Astrocyte of the cerebellum (primary cell): ENCODE measurements around the gene POU6F2.

Source experiments
- DNase-seq: peaks from one replicate; pipeline ENCODE4 v3.0.0-alpha.2; 2011; ENCODE audit warnings: low read depth
- H3K4me3 ChIP-seq: 2 replicates; pipeline ENCODE4 v1.5.1; 2011; ENCODE audit warnings: mild to moderate bottlenecking, low read depth, low read length, moderate library complexity
- in situ Hi-C: cut with HindIII; loops from 2 replicates; pipeline ENCODE4 v1.10.0; 2017; ENCODE audit warnings: low sequenced_read_pairs
- TF ChIP-seq, protein P1 (sequence below): IDR thresholded peaks from 2 replicates; pipeline ENCODE4 v1.5.1; 2012; ENCODE audit warnings: low read length, low read depth, moderate library complexity, mild to moderate bottlenecking; ENCODE audit errors: missing control alignments

Gene POU6F2

DNA sequence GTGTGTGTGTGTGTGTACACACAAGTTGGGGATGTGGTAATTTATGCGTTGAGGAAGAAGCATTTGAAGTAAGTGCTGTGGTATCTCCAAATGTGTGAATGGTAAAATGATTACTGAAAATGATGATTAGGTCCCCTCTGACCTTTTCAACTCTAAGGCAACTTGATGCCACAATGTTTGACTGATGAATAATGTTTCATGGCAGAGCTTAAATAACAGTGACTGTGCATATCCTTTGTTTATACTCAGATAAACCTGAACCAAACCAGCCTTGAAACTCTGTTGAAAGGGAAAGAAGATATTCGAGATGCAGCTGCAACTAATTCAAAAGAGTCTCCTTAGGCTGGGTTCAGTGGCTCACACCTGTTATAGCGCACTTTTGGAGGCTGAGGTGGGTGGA lies 523.6 kb downstream of the POU6F2 start:
- H3K4me3 ChIP-seq: no peak overlapping the region
- DNase-seq: no peak
- TF ChIP-seq, protein P1, sequence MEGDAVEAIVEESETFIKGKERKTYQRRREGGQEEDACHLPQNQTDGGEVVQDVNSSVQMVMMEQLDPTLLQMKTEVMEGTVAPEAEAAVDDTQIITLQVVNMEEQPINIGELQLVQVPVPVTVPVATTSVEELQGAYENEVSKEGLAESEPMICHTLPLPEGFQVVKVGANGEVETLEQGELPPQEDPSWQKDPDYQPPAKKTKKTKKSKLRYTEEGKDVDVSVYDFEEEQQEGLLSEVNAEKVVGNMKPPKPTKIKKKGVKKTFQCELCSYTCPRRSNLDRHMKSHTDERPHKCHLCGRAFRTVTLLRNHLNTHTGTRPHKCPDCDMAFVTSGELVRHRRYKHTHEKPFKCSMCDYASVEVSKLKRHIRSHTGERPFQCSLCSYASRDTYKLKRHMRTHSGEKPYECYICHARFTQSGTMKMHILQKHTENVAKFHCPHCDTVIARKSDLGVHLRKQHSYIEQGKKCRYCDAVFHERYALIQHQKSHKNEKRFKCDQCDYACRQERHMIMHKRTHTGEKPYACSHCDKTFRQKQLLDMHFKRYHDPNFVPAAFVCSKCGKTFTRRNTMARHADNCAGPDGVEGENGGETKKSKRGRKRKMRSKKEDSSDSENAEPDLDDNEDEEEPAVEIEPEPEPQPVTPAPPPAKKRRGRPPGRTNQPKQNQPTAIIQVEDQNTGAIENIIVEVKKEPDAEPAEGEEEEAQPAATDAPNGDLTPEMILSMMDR: no peak
- in situ Hi-C loops: no loop called here

DNA sequence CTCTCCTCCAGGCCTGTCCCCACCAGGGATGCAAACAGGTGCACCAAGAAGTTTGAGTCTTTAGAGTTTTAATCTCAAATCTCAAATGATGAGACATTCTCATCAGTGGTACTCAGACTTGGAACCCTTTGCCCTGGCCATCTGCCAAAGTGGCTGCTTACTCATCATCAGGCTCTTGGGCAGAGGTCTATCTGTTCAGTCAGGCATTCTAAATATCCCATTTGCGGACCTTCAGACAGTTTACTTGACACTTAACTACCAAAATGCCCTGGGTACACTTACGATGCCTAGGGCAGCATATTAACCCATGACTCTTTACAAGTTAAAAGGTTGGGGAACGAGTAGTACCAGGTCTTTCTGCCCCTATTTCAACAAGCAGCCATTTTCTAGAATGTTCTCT lies 527.3 kb downstream of the POU6F2 start:
- no peak for DNase-seq
- in situ Hi-C loops: no loop called here
- TF ChIP-seq, protein P1: no peak
- H3K4me3 ChIP-seq: no peak overlapping the region

DNA sequence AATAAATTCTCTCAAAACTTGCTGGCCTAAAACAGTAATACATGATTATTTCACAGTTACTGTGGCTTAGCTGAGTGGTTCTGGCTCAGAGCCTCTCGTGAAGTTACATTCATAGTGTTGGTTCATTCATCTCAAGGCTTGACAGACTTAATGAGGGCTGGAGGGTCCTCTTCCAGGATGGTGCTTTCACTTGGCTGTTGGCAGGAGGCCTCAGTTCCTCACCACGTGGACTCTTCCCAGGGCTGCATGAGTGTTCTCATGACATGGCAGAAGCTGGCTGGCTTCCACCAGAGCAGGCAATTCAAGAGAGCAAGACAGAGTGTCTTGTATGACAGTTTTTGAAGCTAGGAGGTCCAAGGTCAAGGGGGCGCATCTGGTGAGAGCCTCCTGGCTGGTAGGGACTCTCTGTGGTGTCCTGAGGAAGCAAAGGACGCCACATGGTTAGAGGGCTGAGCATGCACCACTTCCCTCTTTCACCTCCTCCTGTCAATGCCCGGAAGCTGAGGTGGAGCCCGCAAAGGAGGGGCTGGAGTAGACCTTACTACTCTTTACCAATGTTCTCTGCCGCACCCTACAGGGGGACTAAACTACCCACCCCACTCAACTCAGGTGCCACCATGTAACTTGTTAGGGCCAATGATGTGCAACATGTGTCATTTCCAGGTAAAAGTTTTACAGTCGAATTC lies 530.3 kb downstream of the POU6F2 start:
- no peak for DNase-seq
- TF ChIP-seq, protein P1: no peak
- no peak overlapping the region for H3K4me3 ChIP-seq
- in situ Hi-C loops: no loop called here

DNA sequence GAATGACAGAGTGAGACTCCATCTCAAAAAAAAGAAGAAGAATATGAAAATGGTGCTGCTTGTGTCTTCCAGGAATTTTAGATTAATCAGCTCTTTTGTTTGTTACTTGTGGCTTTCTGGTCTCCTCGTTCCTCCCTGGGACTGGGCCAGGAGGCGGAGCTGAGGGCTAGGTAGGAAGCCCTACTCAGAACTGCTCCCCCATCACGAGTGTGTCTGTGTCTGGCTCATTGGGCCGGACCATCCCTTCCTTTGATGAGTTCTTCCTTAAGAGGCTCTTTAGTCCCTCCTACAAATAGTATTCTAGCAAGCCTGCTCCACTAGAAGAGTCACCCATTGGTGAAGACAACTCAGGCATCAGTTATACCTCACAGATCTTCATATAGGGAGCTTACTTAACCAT lies 531.7 kb downstream of the POU6F2 start:
- TF ChIP-seq, protein P1: no peak
- DNase-seq: no peak
- no peak overlapping the region for H3K4me3 ChIP-seq
- in situ Hi-C loops: no loop called here

DNA sequence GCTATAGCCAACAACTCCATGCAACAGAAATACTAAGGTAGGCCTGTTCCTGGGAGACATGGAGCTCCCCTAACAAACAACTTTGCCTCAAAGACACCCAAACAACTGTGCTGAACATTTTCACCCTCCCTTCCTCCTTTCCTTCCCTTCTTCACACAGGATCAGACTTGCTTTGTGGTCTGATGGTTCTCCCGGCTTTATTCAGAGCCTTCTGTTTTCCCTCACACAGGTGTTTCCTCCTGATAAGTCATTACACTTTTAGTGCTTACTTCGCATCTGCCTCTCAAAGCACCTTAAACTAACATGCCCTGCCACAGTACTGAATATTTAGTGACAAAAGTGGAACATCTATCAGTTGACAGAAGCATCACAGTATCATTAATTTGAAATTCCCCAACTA lies 532.2 kb downstream of the POU6F2 start:
- in situ Hi-C loops: no loop called here
- no peak overlapping the region for H3K4me3 ChIP-seq
- DNase-seq: no peak
- TF ChIP-seq, protein P1: no peak

DNA sequence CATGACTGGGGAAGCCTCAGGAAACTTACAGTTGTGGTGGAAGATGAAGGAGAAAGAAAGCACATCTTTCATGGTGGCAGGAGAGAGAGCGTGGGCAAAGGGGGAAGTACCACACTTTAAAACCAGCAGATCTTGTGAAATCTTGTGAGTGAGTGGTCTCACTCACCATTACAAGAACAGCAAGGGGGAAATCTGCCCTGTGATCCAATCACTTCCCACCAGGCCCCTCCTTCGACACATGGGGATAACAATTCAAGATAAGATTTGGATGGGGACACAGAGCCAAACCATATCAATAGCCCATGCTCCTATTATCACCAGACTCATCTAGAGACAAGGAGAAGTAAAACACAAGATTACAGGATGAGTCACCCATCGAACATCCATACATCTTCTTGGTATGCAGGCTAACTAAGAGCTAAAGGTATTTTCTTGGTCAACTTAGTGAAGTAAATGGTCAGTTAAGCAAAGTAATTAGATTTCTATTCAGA lies 533.2 kb downstream of the POU6F2 start:
- in situ Hi-C loops: no loop called here

More for the DNA sequence above, 533.2 kb downstream of the POU6F2 start:
- H3K4me3 ChIP-seq: no peak overlapping the region
- TF ChIP-seq, protein P1: no peak
- no peak for DNase-seq
